HepG2 (cell line): ENCODE measurements around the gene ELMOD3. TPM values are rescaled to one million over a fixed set of nuclear protein-coding genes. Genes with fewer than 3 reads are reported as not detected.
A peak's percentile ranks its signal among the peaks of the same experiment; 100 is the strongest.

Source experiments
- CREB3 ChIP-seq: sonication (generic); formaldehyde crosslinking; IDR thresholded peaks from 2 replicates; pipeline ENCODE4 v1.5.0; 2020; ENCODE audit warnings: missing genetic modification reagents
- CREM ChIP-seq, 2 experiments: sonication (generic) in 1 of 2; formaldehyde crosslinking in 1 of 2; IDR thresholded peaks; 2 replicates each; pipeline versions ENCODE4 v1.4.0 to v1.6.1; 2016 to 2020; ENCODE audit warnings: antibody characterized with exemption in 1 of 2, mild to moderate bottlenecking in 1 of 2, missing genetic modification reagents in 1 of 2
- EHMT2 ChIP-seq: fragments of 200-600 bp; sonication (generic); IDR thresholded peaks from 2 replicates; pipeline ENCODE4 v1.7.0; 2017; ENCODE audit warnings: antibody characterized with exemption, low read depth, low read length, borderline replicate concordance
- HOMEZ ChIP-seq: IDR thresholded peaks from 2 replicates; pipeline ENCODE4 v1.6.1; 2016; ENCODE audit warnings: low read depth
- LCORL ChIP-seq, 2 experiments: fragments of 450-650 bp in 1 of 2; sonication (generic) in 1 of 2; formaldehyde crosslinking in 1 of 2; IDR thresholded peaks; 2 replicates each; pipeline versions ENCODE4 v1.5.0 to v1.6.1; 2017 to 2020; ENCODE audit warnings: antibody characterized with exemption in 1 of 2, missing genetic modification reagents in 1 of 2
- MBD4 ChIP-seq: IDR thresholded peaks from 2 replicates; pipeline ENCODE4 v1.6.1; 2012; ENCODE audit warnings: low read length, inconsistent platforms, borderline replicate concordance
- MEIS1 ChIP-seq: sonication (generic); formaldehyde crosslinking; IDR thresholded peaks from 2 replicates; pipeline ENCODE4 v1.9.0; 2021; ENCODE audit warnings: mild to moderate bottlenecking, missing genetic modification reagents, moderate library complexity, borderline replicate concordance
- MTF1 ChIP-seq: sonication (generic); formaldehyde crosslinking; IDR thresholded peaks from 2 replicates; pipeline ENCODE4 v1.5.0; 2020; ENCODE audit warnings: missing genetic modification reagents
- NR1H2 ChIP-seq: sonication (generic); formaldehyde crosslinking; IDR thresholded peaks from 2 replicates; pipeline ENCODE4 v1.8.1; 2022; ENCODE audit warnings: low read depth, missing genetic modification reagents, borderline replicate concordance
- POLR2AphosphoS2 ChIP-seq: IDR thresholded peaks from 2 replicates; pipeline ENCODE4 v1.6.1; 2011; ENCODE audit warnings: low read depth, low read length, improper control_type of control experiment
- PTBP1 ChIP-seq: fragments of 200-400 bp; formaldehyde crosslinking; IDR thresholded peaks from 2 replicates; pipeline ENCODE4 v1.6.1; 2018; ENCODE audit warnings: low read length, low read depth; ENCODE audit not compliant: poor library complexity, severe bottlenecking
- ZBTB37 ChIP-seq: sonication (generic); formaldehyde crosslinking; IDR thresholded peaks from 2 replicates; pipeline ENCODE4 v1.4.0; 2020; ENCODE audit warnings: mild to moderate bottlenecking, missing genetic modification reagents
- ZFX ChIP-seq: sonication (generic); formaldehyde crosslinking; IDR thresholded peaks from 2 replicates; pipeline ENCODE4 v1.4.0; 2020; ENCODE audit warnings: mild to moderate bottlenecking, low read depth, missing genetic modification reagents, moderate library complexity
- ZNF234 ChIP-seq: sonication (generic); formaldehyde crosslinking; conservative IDR thresholded peaks from 2 replicates; pipeline ENCODE4 v1.5.1; 2020; ENCODE audit warnings: mild to moderate bottlenecking, missing genetic modification reagents
- ZNF503 ChIP-seq: sonication (generic); formaldehyde crosslinking; IDR thresholded peaks from 2 replicates; pipeline ENCODE4 v1.4.0; 2020; ENCODE audit warnings: missing genetic modification reagents
- ZNF512B ChIP-seq: sonication (generic); formaldehyde crosslinking; IDR thresholded peaks from 2 replicates; pipeline ENCODE4 v1.5.1; 2020; ENCODE audit warnings: missing genetic modification reagents, mild to moderate bottlenecking, borderline replicate concordance
- ZNF558 ChIP-seq: sonication (generic); formaldehyde crosslinking; IDR thresholded peaks from 2 replicates; pipeline ENCODE4 v1.9.0; 2022; ENCODE audit warnings: mild to moderate bottlenecking, missing genetic modification reagents, borderline replicate concordance
- ZNF563 ChIP-seq: sonication (generic); formaldehyde crosslinking; IDR thresholded peaks from 2 replicates; pipeline ENCODE4 v1.8.0; 2022; ENCODE audit warnings: mild to moderate bottlenecking, moderate library complexity, missing genetic modification reagents
- polyA plus RNA-seq, 8 experiments: library from polyadenylated mRNA; depleted of rRNA in 3 of 8; stranded (reverse) in 7 of 8; unstranded in 1 of 8; fragments of >200 nt; fragmentation: Illumina TruSeq in 4 of 8; extraction: Trizol in 4 of 8; gene quantifications; 2 replicates each; pipeline versions ENCODE4 v1.2.1 to v1.2.3, GENCODE V29; 2011 to 2016; ENCODE audit warnings: low read depth in 4 of 8, missing spikeins in 1 of 8, mixed read lengths in 1 of 8; ENCODE audit not compliant: insufficient read depth in 1 of 8
- total RNA-seq, 5 experiments: library from RNA; depleted of rRNA; stranded (reverse); fragments of >200 nt; fragmentation: Illumina TruSeq; extraction: Trizol; gene quantifications; 2 replicates each; pipeline ENCODE4 v1.2.3, GENCODE V29; 2016; ENCODE audit warnings: low read depth in 1 of 5

Gene ELMOD3
- total and polyA plus RNA-seq, 2 of the 13 experiments (the other 11 are each of a cell fraction or from before 2014, with no cell fraction given) = 13.3 to 19.5 TPM

- peak; percentile 81; the same call in 1 of the 2 replicates for TF ChIP-seq ZNF234
- TF ChIP-seq MEIS1 (CRISPR knock-in tag) = 0 out of 2 replicates have a peak, but pooled peaks have one; percentile 23
- peak; percentile 76; the same call in 1 of the 2 replicates for TF ChIP-seq ZNF503 (CRISPR knock-in tag)
- TF ChIP-seq ZFX (CRISPR knock-in tag) = peak; percentile 100
- 0 out of 2 replicates have a peak, but pooled peaks have one; percentile 29 for TF ChIP-seq LCORL (IDR thresholded peaks at IDR 0.05)
- peak; percentile 64 for TF ChIP-seq LCORL (CRISPR knock-in tag; IDR thresholded peaks at IDR 0.05)
- no peak for TF ChIP-seq ZBTB37 (CRISPR knock-in tag)
- TF ChIP-seq MBD4 = no peak
- no peak for TF ChIP-seq ZNF512B (CRISPR knock-in tag)
- TF ChIP-seq ZNF563 = peak; percentile 81
- TF ChIP-seq EHMT2 = no peak
- TF ChIP-seq ZNF558 (CRISPR knock-in tag) = 0 out of 2 replicates have a peak, but pooled peaks have one; percentile 61
- peak; percentile 97 for TF ChIP-seq CREM (IDR thresholded peaks at IDR 0.05)
- no peak for TF ChIP-seq CREM (CRISPR knock-in tag; IDR thresholded peaks at IDR 0.05)
- peak; percentile 88 for TF ChIP-seq NR1H2
- TF ChIP-seq HOMEZ (CRISPR knock-in tag) = no peak
- TF ChIP-seq PTBP1 = no peak
- TF ChIP-seq CREB3 (CRISPR knock-in tag) = peak; percentile 27
- no peak for TF ChIP-seq POLR2AphosphoS2
- no peak; the same call in 1 of the 2 replicates for TF ChIP-seq MTF1 (CRISPR knock-in tag)
These were observed 63.8 kb downstream of the ELMOD3 start, which contains the start of gene SH2D6 (continued) for GRCh38 chr2:85418132-85419008.
